Cardiac fibroblast (primary cell): Measurements from ENCODE around the gene ZNF629.

ENCODE experiments used
- DNase-seq, 2 donors: peaks; one replicate each; pipeline versions ENCODE4 v3.0.0 to v3.0.0-alpha.2; 2010; ENCODE audit warnings: low read depth in 2 of 2
- H3K4me3 ChIP-seq, 2 donors: replicated peaks in 1 of 2; 1 replicate in 1 of 2; 2 replicates in 1 of 2; pipeline ENCODE4 v1.5.1; 2011; ENCODE audit warnings: low read depth in 2 of 2, low read length in 2 of 2, mild to moderate bottlenecking in 2 of 2, moderate library complexity in 1 of 2
- CTCF ChIP-seq: IDR thresholded peaks from one replicate; pipeline ENCODE4 v1.5.1; 2011; ENCODE audit warnings: low read depth, mild to moderate bottlenecking, low read length, inconsistent platforms

Gene ZNF629

GRCh38 chr16:30740364-30741251 is 46.4 kb downstream of the ZNF629 start:
- DNase-seq, result peak; percentile 86 to 91
- H3K4me3 ChIP-seq, result no peak overlapping the region

GRCh38 chr16:30738984-30739951 is 47.7 kb downstream of the ZNF629 start:
- no peak for DNase-seq
- H3K4me3 ChIP-seq, result no peak overlapping the region
- TF ChIP-seq CTCF, result no peak

More at GRCh38 chr16:30740364-30741251, 46.4 kb downstream of the ZNF629 start:
- no peak for TF ChIP-seq CTCF

- no peak for DNase-seq
- no peak overlapping the region for H3K4me3 ChIP-seq
- no peak for TF ChIP-seq CTCF
Observed at GRCh38 chr16:30737794-30738648, 49.0 kb downstream of the ZNF629 start.

GRCh38 chr16:30736995-30737793 is 49.8 kb downstream of the ZNF629 start:
- no peak for TF ChIP-seq CTCF
- no peak for DNase-seq
- no peak overlapping the region for H3K4me3 ChIP-seq

GRCh38 chr16:30731411-30731810 is 55.6 kb downstream of the ZNF629 start:
- TF ChIP-seq CTCF, result no peak
- DNase-seq, result no peak
- no peak overlapping the region for H3K4me3 ChIP-seq
